Sigmoid colon (tissue), 4 donors: ENCODE measurements around the gene PPIA.

Source experiments
- EP300 ChIP-seq, 4 donors: sonication (generic); formaldehyde crosslinking; IDR thresholded peaks; one replicate each; pipeline ENCODE4 v1.6.1; 2017; ENCODE audit warnings: antibody characterized with exemption in 4 of 4
- TF ChIP-seq, protein P1 (sequence below), 4 experiments: fragments of 450-650 bp in 3 of 4; fragments of 200-600 bp in 1 of 4; IDR thresholded peaks; one replicate each; pipeline ENCODE4 v1.5.1; 2016 to 2019; ENCODE audit warnings: antibody characterized with exemption in 4 of 4, mild to moderate bottlenecking in 3 of 4, moderate library complexity in 2 of 4

- TF ChIP-seq, protein P1, sequence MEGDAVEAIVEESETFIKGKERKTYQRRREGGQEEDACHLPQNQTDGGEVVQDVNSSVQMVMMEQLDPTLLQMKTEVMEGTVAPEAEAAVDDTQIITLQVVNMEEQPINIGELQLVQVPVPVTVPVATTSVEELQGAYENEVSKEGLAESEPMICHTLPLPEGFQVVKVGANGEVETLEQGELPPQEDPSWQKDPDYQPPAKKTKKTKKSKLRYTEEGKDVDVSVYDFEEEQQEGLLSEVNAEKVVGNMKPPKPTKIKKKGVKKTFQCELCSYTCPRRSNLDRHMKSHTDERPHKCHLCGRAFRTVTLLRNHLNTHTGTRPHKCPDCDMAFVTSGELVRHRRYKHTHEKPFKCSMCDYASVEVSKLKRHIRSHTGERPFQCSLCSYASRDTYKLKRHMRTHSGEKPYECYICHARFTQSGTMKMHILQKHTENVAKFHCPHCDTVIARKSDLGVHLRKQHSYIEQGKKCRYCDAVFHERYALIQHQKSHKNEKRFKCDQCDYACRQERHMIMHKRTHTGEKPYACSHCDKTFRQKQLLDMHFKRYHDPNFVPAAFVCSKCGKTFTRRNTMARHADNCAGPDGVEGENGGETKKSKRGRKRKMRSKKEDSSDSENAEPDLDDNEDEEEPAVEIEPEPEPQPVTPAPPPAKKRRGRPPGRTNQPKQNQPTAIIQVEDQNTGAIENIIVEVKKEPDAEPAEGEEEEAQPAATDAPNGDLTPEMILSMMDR (IDR thresholded peaks at IDR 0.05), result no peak
- no peak for TF ChIP-seq EP300 (IDR thresholded peaks at IDR 0.05)
Measured at GRCh38 chr7:44752822-44753221, 43.7 kb upstream of the PPIA start.
